Naive thymus-derived CD4-positive, alpha-beta T cell (primary cell): Measurements from ENCODE around the gene IL1RAPL1. TPM values are rescaled to one million over a fixed set of nuclear protein-coding genes. Genes with fewer than 3 reads are reported as not detected.

Experiments used
- ATAC-seq: fragments of 150-1000 bp; cut with Tn5 transposase; 2 replicates; pipeline ENCODE4 v1.10.0; 2021; ENCODE audit warnings: mild to moderate bottlenecking, moderate library complexity
- CTCF ChIA-PET: fragments of 350-600 bp; sonication (Branson Sonifier 250); formaldehyde crosslinking; loops from one replicate; lab custom pipeline; 2021; ENCODE audit warnings: antibody characterized with exemption; lab: Charles Lee
- POLR2A ChIA-PET: fragments of 350-600 bp; sonication (Branson Sonifier 250); formaldehyde crosslinking; loops from one replicate; lab custom pipeline; 2021; ENCODE audit warnings: antibody characterized with exemption, inconsistent platforms; lab: Charles Lee
- DNase-seq, 9 donors: peaks; one replicate each; pipeline versions ENCODE4 v3.0.0 to v3.0.0-alpha.2; 2020 to 2022; ENCODE audit warnings: mixed read lengths in 1 of 9
- H3K27ac ChIP-seq: one replicate; pipeline ENCODE4 v1.7.0; 2013; ENCODE audit warnings: mild to moderate bottlenecking, low read depth, low read length, moderate library complexity
- H3K27me3 ChIP-seq, 2 donors: one replicate each; pipeline ENCODE4 v1.7.0; 2013; ENCODE audit warnings: low read length in 2 of 2, mild to moderate bottlenecking in 2 of 2, moderate library complexity in 2 of 2; ENCODE audit not compliant: control insufficient read depth in 2 of 2, insufficient read depth in 2 of 2
- H3K36me3 ChIP-seq, 3 experiments: 1 replicate in 2 of 3; 2 replicates in 1 of 3; pipeline ENCODE4 v1.7.0; 2013; ENCODE audit warnings: low read length in 3 of 3, mild to moderate bottlenecking in 3 of 3, moderate library complexity in 1 of 3; ENCODE audit not compliant: insufficient read depth in 3 of 3, control insufficient read depth in 2 of 3
- H3K4me1 ChIP-seq, 2 donors: one replicate each; pipeline ENCODE4 v1.7.0; 2013; ENCODE audit warnings: low read length in 2 of 2, mild to moderate bottlenecking in 2 of 2, moderate library complexity in 1 of 2; ENCODE audit not compliant: control insufficient read depth in 2 of 2, insufficient read depth in 2 of 2
- H3K4me3 ChIP-seq: 2 replicates; pipeline ENCODE4 v1.7.0; 2013; ENCODE audit warnings: mild to moderate bottlenecking, low read length
- H3K9me3 ChIP-seq, 3 experiments: 1 replicate in 2 of 3; 2 replicates in 1 of 3; pipeline ENCODE4 v1.7.0; 2013; ENCODE audit warnings: low read length in 3 of 3; ENCODE audit not compliant: control insufficient read depth in 2 of 3
- H3K27ac Mint-ChIP-seq, 9 donors: one replicate each; pipeline ENCODE4 v1.8.0; 2020 to 2022; ENCODE audit warnings: mixed read lengths in 9 of 9, mild to moderate bottlenecking in 8 of 9, moderate library complexity in 5 of 9, inconsistent platforms in 2 of 9
- H3K27me3 Mint-ChIP-seq, 5 donors: one replicate each; pipeline ENCODE4 v1.8.0; 2021 to 2022; ENCODE audit warnings: mixed read lengths in 5 of 5, mild to moderate bottlenecking in 1 of 5
- H3K36me3 Mint-ChIP-seq, 5 donors: one replicate each; pipeline ENCODE4 v1.8.0; 2020 to 2022; ENCODE audit warnings: mixed read lengths in 5 of 5, mild to moderate bottlenecking in 3 of 5, inconsistent platforms in 1 of 5
- H3K4me1 Mint-ChIP-seq, 7 donors: one replicate each; pipeline ENCODE4 v1.8.0; 2020 to 2022; ENCODE audit warnings: mixed read lengths in 7 of 7, mild to moderate bottlenecking in 3 of 7, inconsistent platforms in 1 of 7
- H3K4me3 Mint-ChIP-seq, 10 donors: one replicate each; pipeline ENCODE4 v1.8.0; 2020 to 2022; ENCODE audit warnings: mild to moderate bottlenecking in 10 of 10, mixed read lengths in 10 of 10, moderate library complexity in 6 of 10, inconsistent platforms in 2 of 10
- H3K9me3 Mint-ChIP-seq, 11 donors: one replicate each; pipeline ENCODE4 v1.8.0; 2020 to 2022; ENCODE audit warnings: mixed read lengths in 11 of 11, mild to moderate bottlenecking in 4 of 11, inconsistent platforms in 1 of 11, moderate library complexity in 1 of 11
- intact Hi-C, 2 donors: fragments of 100-400 bp; cut with micrococcal nuclease; formaldehyde crosslinking; loops; one replicate each; pipeline ENCODE4 v1.15.1; 2023
- polyA plus RNA-seq, 2 donors: library from polyadenylated mRNA; unstranded; fragments of 300-500 nt; fragmentation: Illumina TruSeq; gene quantifications; one replicate each; pipeline ENCODE4 v1.2.3, GENCODE V29; 2021
- total RNA-seq, 6 experiments: library from RNA in 5 of 6; stranded (reverse) in 5 of 6; gene quantifications; 1 replicate in 5 of 6; 2 replicates in 1 of 6; pipeline ENCODE4 v1.2.3 and lab custom pipeline; 2021 to 2026

The IL1RAPL1 gene
- total and polyA plus RNA-seq, 7 experiments from 2014 or later, result not detected

GRCh38 chrX:28998609-28999135, 411.4 kb downstream of the IL1RAPL1 start:
- ChIA-PET POLR2A (no interaction called here), CTCF (no interaction called here)
- H3K27ac ChIP-seq, result no peak overlapping the region
- Mint-ChIP-seq H3K27me3 (no peaks in the 10 kb centered on the region), H3K4me1 (no peaks in the 10 kb centered on the region), H3K27ac (no peak overlapping the region), H3K36me3 (no peaks in the 10 kb centered on the region), H3K4me3 (no peak overlapping the region), H3K9me3 (peaks cover 0 to 4% (median 0%) of the 10 kb centered on the region in 11 donors)
- no peaks in the 10 kb centered on the region for H3K27me3 ChIP-seq
- DNase-seq, result no peak
- no peaks in the 10 kb centered on the region for H3K4me1 ChIP-seq
- H3K9me3 ChIP-seq, result no peaks in the 10 kb centered on the region
- no peaks in the 10 kb centered on the region for H3K36me3 ChIP-seq
- H3K4me3 ChIP-seq, result no peak overlapping the region
- no peak for ATAC-seq
- intact Hi-C loops, result no loop called here

GRCh38 chrX:29012867-29013266, 425.6 kb downstream of the IL1RAPL1 start:
- intact Hi-C loops, result no loop called here
- ChIA-PET CTCF (interaction anchor here (0.6 kb wide), 1 partner anchor 1697 kb away, joined by 3 read pairs; no protein-coding TSS in a partner anchor), POLR2A (no interaction called here)
- Mint-ChIP-seq H3K27ac (no peak overlapping the region), H3K36me3 (no peaks in the 10 kb centered on the region), H3K4me1 (no peaks in the 10 kb centered on the region), H3K27me3 (no peaks in the 10 kb centered on the region), H3K4me3 (no peak overlapping the region), H3K9me3 (peaks cover 0 to 8% (median 3%) of the 10 kb centered on the region in 11 donors)
- no peak for DNase-seq
- no peaks in the 10 kb centered on the region for H3K36me3 ChIP-seq
- H3K4me1 ChIP-seq, result no peaks in the 10 kb centered on the region
- H3K9me3 ChIP-seq, result no peaks in the 10 kb centered on the region
- no peaks in the 10 kb centered on the region for H3K27me3 ChIP-seq
- no peak overlapping the region for H3K27ac ChIP-seq
- no peak overlapping the region for H3K4me3 ChIP-seq
- ATAC-seq, result no peak

- Mint-ChIP-seq H3K4me1 (no peaks in the 10 kb centered on the region), H3K4me3 (no peak overlapping the region), H3K9me3 (peaks cover 0 to 14% (median 1%) of the 10 kb centered on the region in 11 donors), H3K36me3 (no peaks in the 10 kb centered on the region), H3K27me3 (no peaks in the 10 kb centered on the region), H3K27ac (no peak overlapping the region)
- no peak for DNase-seq
- no peak overlapping the region for H3K4me3 ChIP-seq
- H3K9me3 ChIP-seq, result no peaks in the 10 kb centered on the region
- H3K36me3 ChIP-seq, result no peaks in the 10 kb centered on the region
- H3K4me1 ChIP-seq, result no peaks in the 10 kb centered on the region
- ChIA-PET CTCF (no interaction called here), POLR2A (no interaction called here)
- intact Hi-C loops, result no loop called here
- no peak overlapping the region for H3K27ac ChIP-seq
- ATAC-seq, result no peak
- H3K27me3 ChIP-seq, result no peaks in the 10 kb centered on the region
Measured at GRCh38 chrX:29023207-29023606, 436.0 kb downstream of the IL1RAPL1 start.

GRCh38 chrX:29024871-29025270, 437.6 kb downstream of the IL1RAPL1 start:
- no peaks in the 10 kb centered on the region for H3K9me3 ChIP-seq
- no peak overlapping the region for H3K27ac Mint-ChIP-seq
- H3K9me3 Mint-ChIP-seq, result peaks cover 0 to 10% (median under 1%) of the 10 kb centered on the region in 11 donors
- H3K27me3 Mint-ChIP-seq, result no peaks in the 10 kb centered on the region
- no peaks in the 10 kb centered on the region for H3K4me1 Mint-ChIP-seq
- POLR2A ChIA-PET, result no interaction called here
- CTCF ChIA-PET, result no interaction called here
- H3K36me3 Mint-ChIP-seq, result no peaks in the 10 kb centered on the region
- H3K27ac ChIP-seq, result no peak overlapping the region
- no peaks in the 10 kb centered on the region for H3K36me3 ChIP-seq
- no peak overlapping the region for H3K4me3 ChIP-seq
- intact Hi-C loops, result no loop called here
- DNase-seq, result no peak
- H3K4me3 Mint-ChIP-seq, result no peak overlapping the region
- no peak for ATAC-seq
- H3K4me1 ChIP-seq, result no peaks in the 10 kb centered on the region
- H3K27me3 ChIP-seq, result no peaks in the 10 kb centered on the region

- intact Hi-C loops, result no loop called here
- Histone ChIP-seq H3K36me3 (no peaks in the 10 kb centered on the region), H3K9me3 (no peaks in the 10 kb centered on the region), H3K27me3 (no peaks in the 10 kb centered on the region), H3K4me3 (no peak overlapping the region), H3K27ac (no peak overlapping the region), H3K4me1 (no peaks in the 10 kb centered on the region)
- POLR2A ChIA-PET, result no interaction called here
- Mint-ChIP-seq H3K36me3 (no peaks in the 10 kb centered on the region), H3K4me3 (no peak overlapping the region), H3K27me3 (no peaks in the 10 kb centered on the region), H3K9me3 (peaks cover 0 to 5% (median 0%) of the 10 kb centered on the region in 11 donors), H3K4me1 (no peaks in the 10 kb centered on the region), H3K27ac (no peak overlapping the region)
- ATAC-seq (no peak), DNase-seq (no peak)
- CTCF ChIA-PET, result no interaction called here
Measured at GRCh38 chrX:29039501-29039900, 452.3 kb downstream of the IL1RAPL1 start.

GRCh38 chrX:29040160-29040559, 452.9 kb downstream of the IL1RAPL1 start:
- H3K36me3 Mint-ChIP-seq, result no peaks in the 10 kb centered on the region
- no peaks in the 10 kb centered on the region for H3K9me3 ChIP-seq
- POLR2A ChIA-PET, result no interaction called here
- no peaks in the 10 kb centered on the region for H3K27me3 ChIP-seq
- H3K27ac Mint-ChIP-seq, result no peak overlapping the region
- H3K27me3 Mint-ChIP-seq, result no peaks in the 10 kb centered on the region
- H3K4me1 ChIP-seq, result no peaks in the 10 kb centered on the region
- no peaks in the 10 kb centered on the region for H3K36me3 ChIP-seq
- no peak for DNase-seq
- no peak overlapping the region for H3K27ac ChIP-seq
- ATAC-seq, result no peak
- no peak overlapping the region for H3K4me3 ChIP-seq
- H3K4me1 Mint-ChIP-seq, result no peaks in the 10 kb centered on the region
- CTCF ChIA-PET, result no interaction called here
- intact Hi-C loops, result no loop called here
- no peak overlapping the region for H3K4me3 Mint-ChIP-seq
- H3K9me3 Mint-ChIP-seq, result peaks cover 0 to 5% (median 0%) of the 10 kb centered on the region in 11 donors

GRCh38 chrX:29042341-29042740, 455.1 kb downstream of the IL1RAPL1 start:
- ChIA-PET CTCF (no interaction called here), POLR2A (no interaction called here)
- no peak overlapping the region for H3K4me3 ChIP-seq

More at GRCh38 chrX:29042341-29042740, 455.1 kb downstream of the IL1RAPL1 start:
- no peak overlapping the region for H3K27ac ChIP-seq
- no peaks in the 10 kb centered on the region for H3K27me3 ChIP-seq
- no peaks in the 10 kb centered on the region for H3K4me1 ChIP-seq
- H3K36me3 Mint-ChIP-seq, result no peaks in the 10 kb centered on the region
- no peak for ATAC-seq
- H3K36me3 ChIP-seq, result no peaks in the 10 kb centered on the region
- intact Hi-C loops, result no loop called here
- no peaks in the 10 kb centered on the region for H3K9me3 ChIP-seq
- no peaks in the 10 kb centered on the region for H3K4me1 Mint-ChIP-seq
- no peak for DNase-seq
- no peaks in the 10 kb centered on the region for H3K27me3 Mint-ChIP-seq
- H3K9me3 Mint-ChIP-seq, result peaks cover 0 to 5% (median 0%) of the 10 kb centered on the region in 11 donors
- no peak overlapping the region for H3K4me3 Mint-ChIP-seq
- no peak overlapping the region for H3K27ac Mint-ChIP-seq
